Muscle of leg (tissue), 11 donors: ENCODE measurements around the gene PDCD2L. TPM values are rescaled to one million over a fixed set of nuclear protein-coding genes. Genes with fewer than 3 reads are reported as not detected.
A peak's percentile ranks its signal among the peaks of the same experiment; 100 is the strongest.
"Not testable (repeated sequence)": the region's sequence is repeated elsewhere in the genome, so short reads cannot be mapped to it uniquely, and the experiment has no call there.

ENCODE experiments used
- DNase-seq: peaks from one replicate; pipeline ENCODE4 v3.0.0; 2013
- H3K27ac ChIP-seq: one replicate; pipeline ENCODE4 v1.5.1; 2013; ENCODE audit warnings: mild to moderate bottlenecking, low read length, control low read depth
- H3K27me3 ChIP-seq: one replicate; pipeline ENCODE4 v1.6.1; 2013; ENCODE audit warnings: low read length; ENCODE audit not compliant: control insufficient read depth, insufficient read depth
- H3K36me3 ChIP-seq: one replicate; pipeline ENCODE4 v1.6.1; 2013; ENCODE audit warnings: low read length; ENCODE audit not compliant: control insufficient read depth, insufficient read depth
- H3K4me1 ChIP-seq: one replicate; pipeline ENCODE4 v1.6.1; 2013; ENCODE audit warnings: low read length; ENCODE audit not compliant: control insufficient read depth, insufficient read depth
- H3K4me3 ChIP-seq: one replicate; pipeline ENCODE4 v1.5.1; 2013; ENCODE audit warnings: low read length, control low read depth
- H3K9me3 ChIP-seq: replicated peaks from 2 replicates; pipeline ENCODE4 v1.6.1; 2013; ENCODE audit warnings: low read depth, low read length; ENCODE audit not compliant: control insufficient read depth
- WGBS: methylation state at CpG from one replicate; pipeline ENCODE4 v1.1.5; 2013; ENCODE audit warnings: missing lambda C conversion rate; ENCODE audit not compliant: insufficient coverage; 5-methylcytosine and 5-hydroxymethylcytosine counted together
- polyA plus RNA-seq, 8 donors: library from polyadenylated mRNA; unstranded; fragments of 120-200 nt; gene quantifications; one replicate each; pipeline versions ENCODE4 v1.2.1 to v1.2.3, GENCODE V29; 2013; ENCODE audit warnings: inconsistent platforms in 1 of 8, low replicate concordance in 1 of 8; ENCODE audit not compliant: insufficient read length in 8 of 8, insufficient read depth in 1 of 8
- total RNA-seq: library from RNA; stranded (reverse); fragments of 120-200 nt; gene quantifications from one replicate; pipeline ENCODE4 v1.2.4, GENCODE V29; 2013

PDCD2L gene
- total and polyA plus RNA-seq, 9 donors = 10.3 to 15.2 (median 12.8) TPM

- WGBS = no CpG with 5 or more reads among the region's 2 CpGs
- H3K27ac ChIP-seq = no peak overlapping the region
These were observed 55.4 kb downstream of the PDCD2L start for GRCh38 chr19:34459614-34460013.

GRCh38 chr19:34461375-34462100 lies 57.3 kb downstream of the PDCD2L start:
- H3K27ac ChIP-seq = peak overlapping the region; percentile 20
- H3K9me3 ChIP-seq = no peaks in the 10 kb centered on the region
- DNase-seq = no peak
- peaks cover 12% of the 10 kb centered on the region for H3K4me1 ChIP-seq
- no peak overlapping the region for H3K4me3 ChIP-seq
- 72% methylated on average over 4 of the region's 5 CpGs for WGBS
- no peaks in the 10 kb centered on the region for H3K27me3 ChIP-seq
- peaks cover 67% of the 10 kb centered on the region for H3K36me3 ChIP-seq

More at GRCh38 chr19:34459614-34460013, 55.4 kb downstream of the PDCD2L start:
- DNase-seq = no peak
- H3K9me3 ChIP-seq = no peaks in the 10 kb centered on the region
- no peak overlapping the region for H3K4me3 ChIP-seq
- H3K4me1 ChIP-seq = peaks cover 12% of the 10 kb centered on the region
- H3K36me3 ChIP-seq = peaks cover 58% of the 10 kb centered on the region
- H3K27me3 ChIP-seq = no peaks in the 10 kb centered on the region

- H3K27me3 ChIP-seq, H3K4me3 ChIP-seq, H3K9me3 ChIP-seq, H3K27ac ChIP-seq, DNase-seq, H3K4me1 ChIP-seq: not testable (repeated sequence)
- peaks cover 68% of the 10 kb centered on the region for H3K36me3 ChIP-seq
- WGBS = 93% methylated on average over 3 of the region's 4 CpGs
These were observed 60.6 kb downstream of the PDCD2L start for GRCh38 chr19:34464785-34465184.

GRCh38 chr19:34468409-34468808 lies 64.2 kb downstream of the PDCD2L start:
- no CpG with 5 or more reads among the region's 1 CpG for WGBS
- H3K9me3 ChIP-seq = no peaks in the 10 kb centered on the region
- H3K27ac ChIP-seq = no peak overlapping the region
- H3K36me3 ChIP-seq = peaks cover 55% of the 10 kb centered on the region
- no peaks in the 10 kb centered on the region for H3K27me3 ChIP-seq
- no peak for DNase-seq
- no peak overlapping the region for H3K4me3 ChIP-seq
- no peaks in the 10 kb centered on the region for H3K4me1 ChIP-seq

GRCh38 chr19:34469026-34469425 lies 64.8 kb downstream of the PDCD2L start:
- WGBS = no CpG with 5 or more reads among the region's 5 CpGs
- peaks cover 49% of the 10 kb centered on the region for H3K36me3 ChIP-seq

GRCh38 chr19:34471906-34472700 lies 67.9 kb downstream of the PDCD2L start:
- peaks cover 31% of the 10 kb centered on the region for H3K36me3 ChIP-seq
- H3K27me3 ChIP-seq = no peaks in the 10 kb centered on the region
- WGBS = 77% methylated on average over 1 of the region's 8 CpGs
- H3K4me1 ChIP-seq = no peaks in the 10 kb centered on the region
- H3K9me3 ChIP-seq = no peaks in the 10 kb centered on the region
- H3K4me3 ChIP-seq = no peak overlapping the region
- no peak for DNase-seq
- H3K27ac ChIP-seq = no peak overlapping the region

More at GRCh38 chr19:34469026-34469425, 64.8 kb downstream of the PDCD2L start:
- H3K27me3 ChIP-seq, DNase-seq, H3K9me3 ChIP-seq, H3K27ac ChIP-seq, H3K4me3 ChIP-seq, H3K4me1 ChIP-seq: not testable (repeated sequence)

GRCh38 chr19:34474233-34474989 lies 70.2 kb downstream of the PDCD2L start:
- DNase-seq = no peak
- Histone ChIP-seq H3K27ac (no peak overlapping the region), H3K4me1 (no peaks in the 10 kb centered on the region), H3K4me3 (no peak overlapping the region), H3K9me3 (no peaks in the 10 kb centered on the region), H3K36me3 (peaks cover 19% of the 10 kb centered on the region), H3K27me3 (no peaks in the 10 kb centered on the region)
- no CpG with 5 or more reads among the region's 4 CpGs for WGBS

GRCh38 chr19:34475026-34475974 lies 71.1 kb downstream of the PDCD2L start:
- no peaks in the 10 kb centered on the region for H3K9me3 ChIP-seq
- no peak overlapping the region for H3K27ac ChIP-seq
- DNase-seq = no peak
- peaks cover 15% of the 10 kb centered on the region for H3K36me3 ChIP-seq
- no peaks in the 10 kb centered on the region for H3K27me3 ChIP-seq
- H3K4me1 ChIP-seq = peaks cover under 1% of the 10 kb centered on the region
- 49% methylated on average over 5 of the region's 9 CpGs for WGBS
- H3K4me3 ChIP-seq = no peak overlapping the region
